OCI-LY7 (cell line): ENCODE measurements around the gene METTL24. TPM values are rescaled to one million over a fixed set of nuclear protein-coding genes. Genes with fewer than 3 reads are reported as not detected.
"Not testable (repeated sequence)": the region's sequence is repeated elsewhere in the genome, so short reads cannot be mapped to it uniquely, and the experiment has no call there.

Experiments
- BruUV-seq: library from RNA; stranded (reverse); fragments of 400-500 nt; replicated peaks from 2 replicates; lab custom pipeline; 2021; lab: Mats Ljungman, UMichigan
- CTCF ChIA-PET: fragments of 300-600 bp; sonication (Branson Sonifier 250); formaldehyde crosslinking; loops from one replicate; lab custom pipeline; 2022; ENCODE audit warnings: antibody characterized with exemption; ENCODE audit not compliant: unreplicated experiment; lab: Charles Lee
- POLR2A ChIA-PET: fragments of 300-600 bp; sonication (Branson Sonifier 250); formaldehyde crosslinking; loops from one replicate; lab custom pipeline; 2022; ENCODE audit warnings: antibody characterized with exemption; lab: Charles Lee
- DNase-seq: peaks from one replicate; pipeline ENCODE4 v3.0.0-alpha.2; 2015; ENCODE audit warnings: low spot score
- H2AFZ ChIP-seq: fragments of 200-600 bp; sonication (generic), shearing (Covaris generic); 2 replicates; pipeline ENCODE4 v1.6.1; 2014; ENCODE audit warnings: mild to moderate bottlenecking, antibody characterized with exemption, low read length, moderate library complexity
- H3K27ac ChIP-seq: fragments of 200-600 bp; sonication (generic); 2 replicates; pipeline ENCODE4 v1.5.1; 2014; ENCODE audit warnings: mixed run types, low read depth, mild to moderate bottlenecking, moderate library complexity, low read length, inconsistent platforms; ENCODE audit not compliant: poor library complexity, severe bottlenecking
- H3K36me3 ChIP-seq: fragments of 200-600 bp; sonication (generic); 2 replicates; pipeline ENCODE4 v1.6.1; 2014; ENCODE audit warnings: mild to moderate bottlenecking, antibody characterized with exemption, low read length, moderate library complexity, mixed read lengths; ENCODE audit not compliant: insufficient read depth
- H3K4me1 ChIP-seq: fragments of 200-600 bp; sonication (generic); 2 replicates; pipeline ENCODE4 v1.5.1; 2014; ENCODE audit warnings: mild to moderate bottlenecking, low read length; ENCODE audit not compliant: insufficient read depth, poor library complexity, severe bottlenecking
- H3K4me2 ChIP-seq: fragments of 200-600 bp; sonication (generic); 2 replicates; pipeline ENCODE4 v1.6.1; 2014; ENCODE audit warnings: mild to moderate bottlenecking, low read length
- H3K4me3 ChIP-seq: fragments of 200-600 bp; sonication (generic); 2 replicates; pipeline ENCODE4 v1.5.1; 2014; ENCODE audit warnings: mild to moderate bottlenecking, low read depth, low read length; ENCODE audit not compliant: poor library complexity, severe bottlenecking
- H3K79me2 ChIP-seq: fragments of 200-600 bp; sonication (generic); 2 replicates; pipeline ENCODE4 v1.6.1; 2016; ENCODE audit warnings: low read depth, mild to moderate bottlenecking, low read length, moderate library complexity, mixed read lengths; ENCODE audit not compliant: insufficient read depth
- H3K9me2 ChIP-seq: fragments of 200-600 bp; sonication (generic); 2 replicates; pipeline ENCODE4 v1.6.1; 2016; ENCODE audit warnings: mild to moderate bottlenecking, low read length, mixed read lengths; ENCODE audit not compliant: insufficient read depth
- H3K9me3 ChIP-seq: fragments of 200-600 bp; sonication (generic); 2 replicates; pipeline ENCODE4 v1.6.1; 2014; ENCODE audit warnings: mild to moderate bottlenecking, mixed run types, low read length, mixed read lengths
- H4K20me1 ChIP-seq: fragments of 200-600 bp; sonication (generic); 2 replicates; pipeline ENCODE4 v1.6.1; 2014; ENCODE audit warnings: mild to moderate bottlenecking, antibody characterized with exemption, low read length, moderate library complexity, mixed read lengths; ENCODE audit not compliant: insufficient read depth
- EZH2phosphoT487 ChIP-seq: fragments of 200-600 bp; sonication (generic); IDR thresholded peaks from 2 replicates; pipeline ENCODE4 v1.6.1; 2018; ENCODE audit warnings: low read depth, borderline replicate concordance, mild to moderate bottlenecking, mixed run types, antibody characterized with exemption, low read length, moderate library complexity, mixed read lengths
- intact Hi-C: fragments of 100-400 bp; cut with micrococcal nuclease; formaldehyde crosslinking; loops from one replicate; pipeline ENCODE4 v1.10.0; 2022; ENCODE audit not compliant: unreplicated experiment
- total RNA-seq, 2 experiments: library from RNA; depleted of rRNA in 1 of 2; stranded (reverse); fragments of >200 nt in 1 of 2; shearing (Covaris generic) in 1 of 2; gene quantifications; 2 replicates each; pipeline ENCODE4 v1.2.3, GENCODE V29; 2014 to 2022
- TF ChIP-seq, protein P1 (sequence below): fragments of 200-600 bp; sonication (generic); conservative IDR thresholded peaks from 2 replicates; pipeline ENCODE4 v1.5.1; 2014; ENCODE audit warnings: mild to moderate bottlenecking, antibody characterized with exemption, low read length, moderate library complexity, mixed read lengths

The METTL24 gene
- total RNA-seq, 2 experiments from 2014 or later = not detected

DNA sequence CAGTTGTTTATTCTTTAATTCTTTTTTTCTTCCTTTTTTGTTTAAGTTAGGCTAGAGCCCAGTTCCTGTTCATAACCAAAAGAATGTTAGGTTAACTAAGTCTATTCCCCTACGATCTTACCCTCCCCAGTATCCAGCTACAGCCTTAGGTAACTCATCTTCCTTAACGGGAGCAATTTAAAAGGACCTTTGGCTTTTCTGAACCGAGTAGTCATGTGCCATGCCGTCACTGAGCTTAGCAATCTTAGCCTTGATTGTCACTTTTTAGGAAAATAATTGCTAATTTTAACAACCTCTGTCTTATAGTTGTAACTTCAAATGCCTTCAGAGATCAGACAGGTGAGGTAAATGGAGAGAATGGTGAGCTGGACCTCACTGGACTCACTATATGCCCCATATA is 6.2 kb downstream of the METTL24 start:
- TF ChIP-seq EZH2phosphoT487 = no peak
- TF ChIP-seq, protein P1, sequence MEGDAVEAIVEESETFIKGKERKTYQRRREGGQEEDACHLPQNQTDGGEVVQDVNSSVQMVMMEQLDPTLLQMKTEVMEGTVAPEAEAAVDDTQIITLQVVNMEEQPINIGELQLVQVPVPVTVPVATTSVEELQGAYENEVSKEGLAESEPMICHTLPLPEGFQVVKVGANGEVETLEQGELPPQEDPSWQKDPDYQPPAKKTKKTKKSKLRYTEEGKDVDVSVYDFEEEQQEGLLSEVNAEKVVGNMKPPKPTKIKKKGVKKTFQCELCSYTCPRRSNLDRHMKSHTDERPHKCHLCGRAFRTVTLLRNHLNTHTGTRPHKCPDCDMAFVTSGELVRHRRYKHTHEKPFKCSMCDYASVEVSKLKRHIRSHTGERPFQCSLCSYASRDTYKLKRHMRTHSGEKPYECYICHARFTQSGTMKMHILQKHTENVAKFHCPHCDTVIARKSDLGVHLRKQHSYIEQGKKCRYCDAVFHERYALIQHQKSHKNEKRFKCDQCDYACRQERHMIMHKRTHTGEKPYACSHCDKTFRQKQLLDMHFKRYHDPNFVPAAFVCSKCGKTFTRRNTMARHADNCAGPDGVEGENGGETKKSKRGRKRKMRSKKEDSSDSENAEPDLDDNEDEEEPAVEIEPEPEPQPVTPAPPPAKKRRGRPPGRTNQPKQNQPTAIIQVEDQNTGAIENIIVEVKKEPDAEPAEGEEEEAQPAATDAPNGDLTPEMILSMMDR = no peak
- Histone ChIP-seq H4K20me1 (no peaks in the 10 kb centered on the region), H3K79me2 (no peaks in the 10 kb centered on the region), H3K9me3 (no peaks in the 10 kb centered on the region), H3K9me2 (no peaks in the 10 kb centered on the region), H3K27ac (no peak overlapping the region), H3K36me3 (no peaks in the 10 kb centered on the region), H3K4me1 (no peaks in the 10 kb centered on the region), H3K4me2 (no peak overlapping the region), H2AFZ (no peak overlapping the region), H3K4me3 (no peak overlapping the region)
- CTCF ChIA-PET = no interaction called here
- intact Hi-C loops = no loop called here
- no TSS peak for BruUV-seq
- no peak for DNase-seq
- POLR2A ChIA-PET = no interaction called here

DNA sequence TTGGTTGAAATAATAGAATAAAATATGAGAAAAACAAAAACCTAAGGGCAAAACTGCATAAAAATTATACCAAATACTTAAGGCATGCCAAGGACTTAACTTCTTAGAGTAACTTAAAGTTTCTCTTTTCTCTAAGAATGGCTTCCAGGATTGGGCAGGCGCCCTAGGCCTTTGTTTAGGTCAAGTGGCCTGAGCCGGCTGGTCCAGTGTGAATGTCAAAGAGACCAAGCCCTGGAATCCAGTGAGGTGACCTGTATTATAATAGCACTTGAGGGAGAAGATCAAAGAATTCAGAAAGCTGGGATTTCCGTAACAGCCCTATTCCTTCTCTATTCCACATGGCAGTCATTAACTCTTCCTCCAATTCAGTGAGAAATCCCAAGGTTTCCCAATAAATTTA is 6.6 kb downstream of the METTL24 start:
- ChIA-PET POLR2A (no interaction called here), CTCF (no interaction called here)
- Histone ChIP-seq H2AFZ (no peak overlapping the region), H3K4me2 (no peak overlapping the region), H3K79me2 (no peaks in the 10 kb centered on the region), H3K9me2 (no peaks in the 10 kb centered on the region), H3K36me3 (no peaks in the 10 kb centered on the region), H4K20me1 (no peaks in the 10 kb centered on the region), H3K4me1 (no peaks in the 10 kb centered on the region), H3K4me3 (no peak overlapping the region), H3K9me3 (no peaks in the 10 kb centered on the region), H3K27ac (no peak overlapping the region)
- no peak for TF ChIP-seq EZH2phosphoT487
- TF ChIP-seq, protein P1 = no peak
- BruUV-seq = no TSS peak
- DNase-seq = no peak
- intact Hi-C loops = no loop called here

DNA sequence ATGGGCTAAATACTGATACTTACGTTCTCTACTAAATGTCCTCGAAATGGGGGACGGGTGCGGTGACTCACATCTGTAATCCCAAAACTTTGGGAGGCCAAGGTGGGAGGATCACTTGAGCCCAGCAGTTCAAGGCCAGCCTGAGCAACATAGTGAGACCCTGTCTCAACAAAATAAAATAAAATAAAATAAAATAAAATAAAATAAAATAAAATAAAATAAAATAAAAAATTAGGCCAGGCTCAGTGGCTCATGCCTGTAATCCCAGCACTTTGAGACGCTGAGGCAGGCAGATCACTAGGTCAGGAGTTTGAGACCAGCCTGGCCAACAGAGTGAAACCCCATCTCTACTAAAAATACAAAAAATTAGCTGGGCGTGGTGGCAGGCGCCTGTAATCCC is 7.6 kb downstream of the METTL24 start:
- H3K79me2 ChIP-seq, H3K9me2 ChIP-seq, intact Hi-C loops, H2AFZ ChIP-seq, H3K4me3 ChIP-seq, H3K4me2 ChIP-seq, POLR2A ChIA-PET, H3K9me3 ChIP-seq, H4K20me1 ChIP-seq, H3K4me1 ChIP-seq, CTCF ChIA-PET, H3K36me3 ChIP-seq, BruUV-seq, H3K27ac ChIP-seq, DNase-seq: not testable (repeated sequence)
